SU-DHL-6 (cell line): ENCODE measurements around the gene UBFD1.

Source experiments
- EZH2phosphoT487 ChIP-seq: fragments of 200-600 bp; sonication (generic), shearing (Covaris generic); conservative IDR thresholded peaks from 2 replicates; pipeline ENCODE4 v1.6.1; 2018; ENCODE audit warnings: mild to moderate bottlenecking, antibody characterized with exemption, low read length, moderate library complexity, mixed read lengths
- TF ChIP-seq, protein P1 (sequence below): fragments of 200-600 bp; sonication (generic); IDR thresholded peaks from one replicate; pipeline ENCODE4 v1.5.1; 2017; ENCODE audit warnings: antibody characterized with exemption, mild to moderate bottlenecking, low read length, moderate library complexity; ENCODE audit not compliant: insufficient read depth, poor library complexity, severe bottlenecking

GRCh38 chr16:23579371-23579770, 21.8 kb downstream of the UBFD1 start:
- no peak for TF ChIP-seq EZH2phosphoT487
- TF ChIP-seq, protein P1, sequence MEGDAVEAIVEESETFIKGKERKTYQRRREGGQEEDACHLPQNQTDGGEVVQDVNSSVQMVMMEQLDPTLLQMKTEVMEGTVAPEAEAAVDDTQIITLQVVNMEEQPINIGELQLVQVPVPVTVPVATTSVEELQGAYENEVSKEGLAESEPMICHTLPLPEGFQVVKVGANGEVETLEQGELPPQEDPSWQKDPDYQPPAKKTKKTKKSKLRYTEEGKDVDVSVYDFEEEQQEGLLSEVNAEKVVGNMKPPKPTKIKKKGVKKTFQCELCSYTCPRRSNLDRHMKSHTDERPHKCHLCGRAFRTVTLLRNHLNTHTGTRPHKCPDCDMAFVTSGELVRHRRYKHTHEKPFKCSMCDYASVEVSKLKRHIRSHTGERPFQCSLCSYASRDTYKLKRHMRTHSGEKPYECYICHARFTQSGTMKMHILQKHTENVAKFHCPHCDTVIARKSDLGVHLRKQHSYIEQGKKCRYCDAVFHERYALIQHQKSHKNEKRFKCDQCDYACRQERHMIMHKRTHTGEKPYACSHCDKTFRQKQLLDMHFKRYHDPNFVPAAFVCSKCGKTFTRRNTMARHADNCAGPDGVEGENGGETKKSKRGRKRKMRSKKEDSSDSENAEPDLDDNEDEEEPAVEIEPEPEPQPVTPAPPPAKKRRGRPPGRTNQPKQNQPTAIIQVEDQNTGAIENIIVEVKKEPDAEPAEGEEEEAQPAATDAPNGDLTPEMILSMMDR = no peak
